GM12874 (cell line): ENCODE results near the gene APRT.

Source experiments
- TF ChIP-seq, protein P1 (sequence below): IDR thresholded peaks from 2 replicates; pipeline ENCODE4 v1.5.1; 2011; ENCODE audit warnings: low read depth, mild to moderate bottlenecking, control low read depth, low read length, moderate library complexity; ENCODE audit not compliant: insufficient read depth

Gene APRT

DNA sequence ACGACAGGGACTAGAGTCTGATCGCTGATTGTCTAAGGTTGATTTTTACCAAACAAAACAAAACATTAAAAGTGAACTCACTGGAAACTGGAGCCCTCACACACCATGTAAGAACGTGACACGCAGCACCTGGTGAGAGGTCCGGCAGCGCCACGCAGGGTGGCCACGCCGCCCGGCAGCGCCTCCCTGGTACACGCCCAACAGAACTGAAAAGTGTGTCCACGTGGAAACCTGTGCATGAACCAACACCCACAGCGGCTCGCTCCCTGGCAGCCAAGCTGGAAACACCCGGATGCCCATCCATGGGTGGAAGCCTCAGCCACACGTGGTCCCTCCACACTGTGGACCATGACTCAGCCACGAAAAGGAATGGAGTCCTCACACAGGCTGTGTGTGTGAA lies 35.9 kb upstream of the APRT start:
- TF ChIP-seq, protein P1, sequence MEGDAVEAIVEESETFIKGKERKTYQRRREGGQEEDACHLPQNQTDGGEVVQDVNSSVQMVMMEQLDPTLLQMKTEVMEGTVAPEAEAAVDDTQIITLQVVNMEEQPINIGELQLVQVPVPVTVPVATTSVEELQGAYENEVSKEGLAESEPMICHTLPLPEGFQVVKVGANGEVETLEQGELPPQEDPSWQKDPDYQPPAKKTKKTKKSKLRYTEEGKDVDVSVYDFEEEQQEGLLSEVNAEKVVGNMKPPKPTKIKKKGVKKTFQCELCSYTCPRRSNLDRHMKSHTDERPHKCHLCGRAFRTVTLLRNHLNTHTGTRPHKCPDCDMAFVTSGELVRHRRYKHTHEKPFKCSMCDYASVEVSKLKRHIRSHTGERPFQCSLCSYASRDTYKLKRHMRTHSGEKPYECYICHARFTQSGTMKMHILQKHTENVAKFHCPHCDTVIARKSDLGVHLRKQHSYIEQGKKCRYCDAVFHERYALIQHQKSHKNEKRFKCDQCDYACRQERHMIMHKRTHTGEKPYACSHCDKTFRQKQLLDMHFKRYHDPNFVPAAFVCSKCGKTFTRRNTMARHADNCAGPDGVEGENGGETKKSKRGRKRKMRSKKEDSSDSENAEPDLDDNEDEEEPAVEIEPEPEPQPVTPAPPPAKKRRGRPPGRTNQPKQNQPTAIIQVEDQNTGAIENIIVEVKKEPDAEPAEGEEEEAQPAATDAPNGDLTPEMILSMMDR = no peak

DNA sequence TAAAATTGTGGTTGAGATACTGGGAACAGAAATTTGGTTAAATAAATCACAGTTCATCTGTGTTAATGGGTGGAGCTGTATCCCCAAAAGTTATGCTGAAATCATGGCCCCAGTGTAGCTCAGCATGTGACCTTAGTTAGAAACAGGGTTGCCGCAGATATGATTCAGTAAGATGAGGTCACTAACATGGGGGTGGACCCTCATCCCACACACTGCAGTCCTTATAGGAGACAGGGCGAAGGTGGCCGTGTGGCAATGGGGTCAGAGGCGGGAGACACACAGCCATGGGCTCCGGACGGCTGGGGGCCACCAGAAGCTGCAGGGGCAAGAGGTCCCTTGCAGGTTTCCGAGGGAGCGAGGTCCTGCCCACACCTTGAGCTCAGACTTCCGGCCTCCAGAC lies 34.4 kb upstream of the APRT start:
- TF ChIP-seq, protein P1 = no peak

DNA sequence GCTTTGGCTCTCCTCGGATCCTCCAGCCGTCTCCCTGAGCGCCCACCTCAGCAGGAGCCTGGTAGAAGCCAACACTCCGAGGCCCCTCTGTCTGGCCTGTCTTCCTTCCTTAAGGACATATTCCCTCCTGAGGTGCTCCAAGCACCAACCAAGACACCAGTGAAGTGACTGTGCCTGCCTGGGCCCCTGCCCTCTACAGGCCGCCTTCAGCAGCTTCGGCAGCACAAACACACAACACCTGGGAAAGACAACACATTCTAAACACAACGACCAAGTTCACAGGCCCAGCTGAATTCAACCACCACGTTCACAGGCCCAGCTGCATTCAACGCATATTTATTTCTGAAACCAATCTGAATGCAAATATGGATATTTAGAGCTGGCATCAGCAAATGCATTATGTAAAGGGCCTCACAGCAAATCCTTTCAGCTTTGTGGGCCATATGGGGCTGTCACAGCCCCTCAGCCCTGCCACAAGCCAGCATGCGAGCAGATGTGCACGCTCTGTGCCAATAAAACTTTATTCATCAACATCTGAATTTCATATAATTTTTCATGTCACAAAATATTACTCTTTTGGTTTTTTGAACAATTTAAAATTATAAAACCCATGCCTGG lies 32.8 kb upstream of the APRT start:
- TF ChIP-seq, protein P1 = 0 out of 2 replicates have a peak, but pooled peaks have one; percentile 10

DNA sequence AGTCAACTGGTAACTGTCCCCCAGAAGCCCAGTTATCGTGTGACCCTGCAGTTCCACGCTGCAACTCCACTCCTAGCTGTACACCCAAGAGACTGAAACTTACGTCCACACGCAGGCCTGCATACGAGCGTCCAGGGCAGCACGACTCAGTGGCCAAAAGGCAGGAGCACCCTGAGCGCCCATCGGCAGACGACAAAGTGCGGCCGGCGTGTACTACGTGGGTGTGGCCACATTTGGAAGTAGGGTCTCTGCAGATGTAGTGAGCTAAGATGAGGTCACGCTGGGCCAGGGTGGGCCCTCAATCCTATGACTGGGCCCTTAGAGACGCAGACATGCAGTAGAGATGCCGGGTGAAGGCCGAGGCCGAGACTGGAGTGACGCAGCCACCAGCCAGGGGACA lies 31.5 kb upstream of the APRT start:
- TF ChIP-seq, protein P1 = no peak

GRCh38 chr16:88842806-88843205 lies 31.1 kb upstream of the APRT start:
- TF ChIP-seq, protein P1 = no peak

- TF ChIP-seq, protein P1 = no peak
Observed at GRCh38 chr16:88842308-88842756, 30.6 kb upstream of the APRT start.

DNA sequence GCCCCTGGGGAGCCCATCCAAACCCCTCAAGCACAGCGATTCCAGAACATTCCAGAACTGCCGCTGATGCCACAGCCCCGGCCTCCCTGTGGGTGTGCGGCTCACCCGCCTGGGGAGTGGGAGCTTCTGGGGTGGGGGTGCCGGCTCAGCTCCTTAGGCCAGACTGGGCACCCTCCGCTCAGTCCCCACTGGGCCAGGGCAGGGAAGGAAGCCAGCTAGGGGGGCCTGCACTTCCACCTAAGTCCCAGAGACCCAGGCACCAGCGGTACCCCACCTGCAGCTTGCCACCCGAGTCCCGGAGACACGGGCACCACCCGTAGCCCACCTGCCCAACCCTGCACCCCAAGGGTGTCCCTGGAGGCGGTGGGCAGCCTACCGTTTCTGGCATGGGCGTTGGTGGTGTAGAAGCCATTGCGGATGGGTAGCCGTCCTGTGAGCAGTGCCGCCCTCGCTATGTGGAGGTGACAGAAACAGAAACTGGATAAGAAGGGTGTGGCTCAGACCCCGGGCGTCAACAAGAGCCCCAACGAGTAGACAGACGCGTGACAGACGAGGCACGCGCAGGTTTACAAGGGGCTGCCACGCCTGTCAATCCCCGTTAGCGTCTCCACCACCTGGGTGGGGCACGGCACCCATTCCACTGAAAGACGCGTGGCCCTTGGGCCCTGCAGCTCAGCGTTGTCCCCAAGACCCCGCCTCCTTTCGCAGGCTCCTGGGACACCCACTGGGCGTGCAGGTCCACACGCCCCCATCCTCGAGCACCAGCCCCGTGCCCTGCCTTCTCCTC lies 30.0 kb upstream of the APRT start:
- TF ChIP-seq, protein P1 = no peak
